ENCODE results near the gene A3GALT2. TPM values are rescaled to one million over a fixed set of nuclear protein-coding genes. Genes with fewer than 3 reads are reported as not detected.

A3GALT2 gene
- total and polyA plus RNA-seq, 5 donors = not detected

DNA sequence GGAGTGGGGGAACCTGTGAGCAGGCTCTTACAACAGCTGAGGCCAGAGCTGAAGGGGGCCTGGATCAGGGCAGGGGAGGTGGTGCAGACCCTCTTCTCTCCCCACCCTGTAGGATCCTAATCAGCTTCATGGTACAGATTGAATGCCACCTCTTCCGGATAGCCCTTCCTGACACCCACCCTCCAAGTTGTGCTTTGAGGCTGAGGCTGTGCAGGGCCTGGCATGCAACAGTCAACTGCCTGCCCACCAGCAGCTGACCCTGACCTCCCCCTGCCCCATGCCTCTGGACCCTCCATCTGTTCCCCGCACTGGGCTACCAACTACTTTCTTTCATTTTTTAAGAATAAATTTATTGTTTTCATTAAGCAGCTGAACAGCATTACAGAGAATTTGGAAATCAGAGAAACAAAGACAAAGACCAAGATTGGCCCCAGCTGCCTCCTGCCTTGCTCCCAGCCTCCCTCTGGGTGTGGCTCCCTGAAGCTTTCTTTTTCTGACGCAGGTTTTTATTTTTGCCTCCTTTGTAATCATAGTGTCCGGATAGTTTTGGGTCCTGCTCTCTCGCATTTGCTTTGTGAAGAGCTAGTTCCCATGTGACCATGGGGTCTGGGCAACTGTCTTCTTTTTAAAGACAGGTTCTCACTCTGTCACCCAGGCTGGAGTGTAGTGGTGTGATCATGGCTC lies 51.8 kb downstream of the A3GALT2 start:
- Histone ChIP-seq H3K9me3 (ENCODE audit: control insufficient read depth, low read length) (no peaks in the 10 kb centered on the region), H3K4me1 (ENCODE audit: control insufficient read depth, insufficient read depth, low read length) (peaks cover 11% of the 10 kb centered on the region), H3K27me3 (ENCODE audit: control insufficient read depth, insufficient read depth) (no peaks in the 10 kb centered on the region), H3K4me3 (ENCODE audit: low read length) (no peak overlapping the region), H3K27ac (ENCODE audit: low read length) (peak overlapping the region; percentile 21)
- peak in 1 of 2 donors; percentile 55 for ATAC-seq
- intact Hi-C loops (cut with DNase I) = no loop called here
- 33% methylated on average over 5 of the region's 5 CpGs for WGBS
- DNase-seq = no peak

DNA sequence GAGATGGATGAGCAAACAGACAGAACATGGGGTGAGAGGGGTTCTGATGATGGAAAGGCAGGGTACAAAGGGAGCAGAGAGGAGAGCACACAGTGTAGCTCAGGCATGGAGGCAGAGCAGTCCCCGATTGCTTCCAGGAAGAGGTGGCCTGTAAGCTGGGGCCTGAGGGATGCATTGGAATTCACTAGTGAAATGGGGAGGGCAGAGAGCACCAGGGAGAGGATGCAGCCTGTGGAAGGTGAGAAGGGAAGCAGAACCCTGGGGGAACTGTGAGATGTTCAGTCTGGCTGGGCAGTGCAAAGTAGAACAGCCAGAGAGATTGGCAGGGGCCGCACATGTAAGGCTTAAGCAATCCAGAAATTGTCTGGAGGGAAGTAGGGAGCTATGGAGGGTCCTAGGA lies 52.4 kb downstream of the A3GALT2 start:
- ATAC-seq = no peak
- H3K4me1 ChIP-seq (ENCODE audit: control insufficient read depth, insufficient read depth, low read length) = peaks cover 11% of the 10 kb centered on the region
- H3K9me3 ChIP-seq (ENCODE audit: control insufficient read depth, low read length) = no peaks in the 10 kb centered on the region
- H3K27ac ChIP-seq (ENCODE audit: low read length) = no peak overlapping the region
- H3K4me3 ChIP-seq (ENCODE audit: low read length) = no peak overlapping the region
- WGBS = 73% methylated on average over 2 of the region's 2 CpGs
- no peaks in the 10 kb centered on the region for H3K27me3 ChIP-seq (ENCODE audit: control insufficient read depth, insufficient read depth)
- no peak for DNase-seq
- intact Hi-C loops (cut with DNase I) = no loop called here

DNA sequence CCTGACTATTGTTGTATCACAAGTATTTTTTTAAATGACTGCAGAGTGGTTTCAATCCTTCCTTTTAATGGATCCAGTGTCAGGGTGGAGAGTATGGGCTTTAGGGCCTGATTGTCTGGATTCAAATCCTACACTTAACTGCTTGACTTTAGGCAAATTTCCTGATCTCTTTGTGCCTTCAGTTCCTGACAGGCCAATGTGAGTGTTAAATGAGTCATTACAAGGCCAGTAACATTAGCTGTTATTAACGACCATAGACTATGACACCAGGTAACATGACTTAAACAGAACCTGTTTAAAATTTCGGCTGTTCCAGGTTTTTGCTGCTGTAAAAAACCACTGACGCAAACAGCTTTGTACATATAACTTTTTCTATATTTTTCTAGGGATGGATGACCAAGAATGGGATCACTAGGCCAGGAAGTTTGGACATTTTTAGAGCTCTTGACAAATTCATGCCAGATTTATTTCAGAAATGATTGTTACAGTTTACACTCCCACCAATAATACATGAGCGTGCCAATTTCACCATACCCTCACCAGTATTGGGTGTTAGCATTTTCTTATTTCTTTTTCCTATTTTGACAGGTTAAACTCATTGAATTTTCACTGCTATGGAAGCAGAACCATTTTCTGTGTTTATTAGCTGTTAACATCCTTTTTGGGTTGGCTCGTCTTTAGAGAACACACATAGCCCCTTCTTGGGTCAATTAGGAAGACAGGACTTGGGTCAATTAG lies 53.3 kb downstream of the A3GALT2 start:
- intact Hi-C loops (cut with DNase I) = no loop called here

DNA sequence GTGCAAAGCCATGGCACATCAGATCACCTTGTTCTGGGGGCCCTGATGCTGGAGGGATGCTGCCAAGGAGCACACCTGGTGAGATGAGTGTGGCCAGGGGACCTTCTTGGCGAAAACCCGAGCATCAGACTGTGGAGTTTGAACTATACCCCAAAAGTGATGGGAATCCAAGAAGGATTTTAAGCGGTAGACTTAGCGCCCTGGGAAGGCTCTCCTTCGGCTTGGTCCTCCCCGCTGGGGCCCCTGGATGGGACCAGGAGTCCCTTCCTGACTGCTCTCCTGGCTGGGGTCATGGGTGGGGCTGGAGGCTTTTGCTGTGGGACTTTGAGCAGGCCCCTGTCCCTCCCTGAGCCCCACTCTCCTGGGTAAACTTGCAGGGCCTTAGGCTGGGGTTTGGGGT lies 54.1 kb downstream of the A3GALT2 start:
- intact Hi-C loops (cut with DNase I) = no loop called here
- H3K4me3 ChIP-seq (ENCODE audit: low read length) = no peak overlapping the region
- no peaks in the 10 kb centered on the region for H3K9me3 ChIP-seq (ENCODE audit: control insufficient read depth, low read length)
- 90% methylated on average over 6 of the region's 6 CpGs for WGBS
- DNase-seq (no peak), ATAC-seq (no peak)
- H3K4me1 ChIP-seq (ENCODE audit: control insufficient read depth, insufficient read depth, low read length) = peaks cover 9% of the 10 kb centered on the region
- H3K27ac ChIP-seq (ENCODE audit: low read length) = no peak overlapping the region
- no peaks in the 10 kb centered on the region for H3K27me3 ChIP-seq (ENCODE audit: control insufficient read depth, insufficient read depth)

More for the DNA sequence above, 53.3 kb downstream of the A3GALT2 start:
- Histone ChIP-seq H3K9me3 (ENCODE audit: control insufficient read depth, low read length) (no peaks in the 10 kb centered on the region), H3K4me3 (ENCODE audit: low read length) (no peak overlapping the region), H3K4me1 (ENCODE audit: control insufficient read depth, insufficient read depth, low read length) (peaks cover 11% of the 10 kb centered on the region), H3K27me3 (ENCODE audit: control insufficient read depth, insufficient read depth) (no peaks in the 10 kb centered on the region), H3K27ac (ENCODE audit: low read length) (no peak overlapping the region)
- DNase-seq = no peak
- ATAC-seq = no peak
- 84% methylated on average over 5 of the region's 5 CpGs for WGBS

DNA sequence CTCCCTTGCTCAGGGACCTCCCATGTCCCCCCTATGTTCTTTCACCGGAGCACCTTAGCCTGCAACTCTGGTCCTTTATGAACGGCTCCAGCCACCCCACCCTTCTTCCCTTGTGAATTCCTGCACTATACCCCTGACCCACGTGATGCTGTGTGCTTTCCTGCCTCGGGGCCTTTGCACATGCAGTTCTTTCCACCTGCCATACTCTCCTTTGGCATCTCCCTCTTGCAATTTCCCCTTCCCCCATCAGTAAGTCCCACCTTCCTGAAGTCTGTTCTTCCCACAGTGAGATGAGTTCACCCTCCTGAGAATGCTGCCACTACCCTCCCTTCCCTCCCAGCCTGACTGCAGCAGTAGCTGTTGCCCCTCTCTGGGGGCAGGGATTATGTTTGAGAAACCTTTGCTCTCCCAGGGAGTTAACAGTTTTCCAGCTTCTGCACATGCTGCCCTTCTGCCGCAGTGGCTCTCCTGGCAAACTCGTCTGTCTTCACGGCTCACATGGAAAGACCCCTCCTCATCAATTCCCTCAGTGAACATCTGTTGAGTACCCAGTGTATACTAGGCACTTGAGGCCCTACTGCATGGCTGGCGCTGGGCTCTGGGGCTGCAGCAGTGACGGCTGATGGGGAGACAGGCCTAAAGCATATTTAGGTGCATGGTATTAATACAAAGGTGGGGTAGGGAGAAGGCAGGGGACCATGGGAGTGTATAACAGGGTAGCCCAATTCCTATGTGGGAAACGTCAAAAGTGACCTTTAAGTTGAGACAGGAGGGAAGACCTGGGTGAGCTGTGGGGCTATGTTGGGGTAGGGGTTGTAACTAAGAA lies 54.9 kb downstream of the A3GALT2 start:
- no peak for ATAC-seq
- no peak overlapping the region for H3K27ac ChIP-seq (ENCODE audit: low read length)
- no peaks in the 10 kb centered on the region for H3K27me3 ChIP-seq (ENCODE audit: control insufficient read depth, insufficient read depth)
- H3K4me1 ChIP-seq (ENCODE audit: control insufficient read depth, insufficient read depth, low read length) = peaks cover 14% of the 10 kb centered on the region
- no peaks in the 10 kb centered on the region for H3K9me3 ChIP-seq (ENCODE audit: control insufficient read depth, low read length)
- intact Hi-C loops (cut with DNase I) = no loop called here
- H3K4me3 ChIP-seq (ENCODE audit: low read length) = no peak overlapping the region
- no peak for DNase-seq
- WGBS = 79% methylated on average over 10 of the region's 10 CpGs

DNA sequence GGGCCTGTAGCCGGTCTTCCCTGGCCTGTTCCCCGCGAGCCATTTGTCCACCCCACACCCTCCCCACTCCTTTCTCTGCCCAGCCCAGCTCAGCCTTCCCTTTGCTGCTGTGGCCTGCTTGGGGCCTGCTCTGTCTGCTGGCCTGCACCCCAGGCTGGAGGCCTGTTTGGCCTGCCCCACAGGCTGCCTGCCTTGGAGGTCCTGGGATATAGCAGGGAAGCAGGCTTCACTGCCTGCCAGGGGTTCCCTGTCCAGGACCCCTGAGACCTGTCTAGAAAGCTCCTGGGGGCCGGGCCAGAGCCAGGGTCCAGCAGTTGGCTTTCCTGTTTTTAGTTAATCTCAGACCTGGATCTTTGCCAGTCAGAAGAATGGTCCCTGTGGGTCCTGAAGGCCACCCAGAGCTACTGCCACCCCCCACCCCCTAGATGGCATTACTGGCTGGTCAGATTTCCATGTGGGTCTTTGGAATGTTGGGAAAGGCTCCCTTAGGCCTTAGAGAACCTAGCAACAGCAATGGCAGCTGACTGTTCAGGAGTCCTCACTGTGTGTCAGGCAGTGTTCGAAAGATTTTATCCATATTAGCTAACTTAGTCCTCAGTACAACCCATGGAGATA lies 56.9 kb downstream of the A3GALT2 start:
- no peak for ATAC-seq

DNA sequence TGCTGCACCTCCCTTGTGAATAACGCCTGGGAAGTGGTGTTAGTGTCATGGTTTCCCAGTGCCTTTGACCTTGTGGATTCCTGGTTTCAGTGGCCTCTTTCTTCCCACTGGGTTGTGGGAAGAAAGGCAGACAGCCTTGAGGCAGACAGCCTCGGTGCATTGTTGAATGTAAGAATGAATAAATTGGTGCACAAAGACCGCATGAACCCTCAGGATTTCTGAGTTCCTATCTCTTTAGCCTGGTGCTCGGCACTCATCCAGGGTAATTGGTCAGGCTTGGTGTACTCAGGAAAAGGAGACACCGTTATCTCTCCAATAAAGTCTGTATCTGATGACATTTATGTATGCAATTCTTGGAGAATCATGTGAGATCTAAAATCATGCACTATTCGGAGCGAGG lies 59.6 kb downstream of the A3GALT2 start:
- ATAC-seq = no peak
- no peaks in the 10 kb centered on the region for H3K9me3 ChIP-seq (ENCODE audit: control insufficient read depth, low read length)
- intact Hi-C loops (cut with DNase I) = no loop called here
- WGBS = 37% methylated on average over 7 of the region's 7 CpGs
- DNase-seq = no peak
- no peaks in the 10 kb centered on the region for H3K27me3 ChIP-seq (ENCODE audit: control insufficient read depth, insufficient read depth)
- H3K4me3 ChIP-seq (ENCODE audit: low read length) = no peak overlapping the region
- no peak overlapping the region for H3K27ac ChIP-seq (ENCODE audit: low read length)
- peaks cover 32% of the 10 kb centered on the region for H3K4me1 ChIP-seq (ENCODE audit: control insufficient read depth, insufficient read depth, low read length)

More for the DNA sequence above, 56.9 kb downstream of the A3GALT2 start:
- DNase-seq = no peak
- intact Hi-C loops (cut with DNase I) = no loop called here
- 73% methylated on average over 5 of the region's 5 CpGs for WGBS
- peaks cover 22% of the 10 kb centered on the region for H3K4me1 ChIP-seq (ENCODE audit: control insufficient read depth, insufficient read depth, low read length)
- H3K4me3 ChIP-seq (ENCODE audit: low read length) = no peak overlapping the region
- no peak overlapping the region for H3K27ac ChIP-seq (ENCODE audit: low read length)
- no peaks in the 10 kb centered on the region for H3K27me3 ChIP-seq (ENCODE audit: control insufficient read depth, insufficient read depth)
- H3K9me3 ChIP-seq (ENCODE audit: control insufficient read depth, low read length) = no peaks in the 10 kb centered on the region

DNA sequence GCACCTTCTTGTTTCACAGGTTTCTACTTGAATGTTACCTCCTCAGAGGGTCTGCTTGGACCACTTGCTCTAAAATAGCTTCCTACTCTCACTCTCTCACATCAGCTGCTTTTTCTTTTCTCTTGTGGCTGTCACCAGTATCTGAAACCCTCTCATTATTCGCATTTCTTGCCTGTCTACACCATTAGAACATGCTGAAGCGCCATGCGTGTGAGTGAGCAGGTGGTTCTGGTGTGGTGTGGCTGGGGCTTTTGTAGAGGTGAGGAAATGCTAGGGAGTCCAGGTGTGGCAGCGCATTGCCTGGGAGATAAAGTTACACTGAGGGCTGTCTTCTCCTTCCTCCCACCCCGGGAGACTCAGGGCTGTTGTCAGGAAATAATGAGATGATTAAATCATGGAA lies 60.5 kb downstream of the A3GALT2 start:
- WGBS = 75% methylated on average over 5 of the region's 5 CpGs
- H3K27ac ChIP-seq (ENCODE audit: low read length) = no peak overlapping the region
- H3K4me1 ChIP-seq (ENCODE audit: control insufficient read depth, insufficient read depth, low read length) = peaks cover 29% of the 10 kb centered on the region
- no peaks in the 10 kb centered on the region for H3K27me3 ChIP-seq (ENCODE audit: control insufficient read depth, insufficient read depth)
- no peak for ATAC-seq
- H3K9me3 ChIP-seq (ENCODE audit: control insufficient read depth, low read length) = no peaks in the 10 kb centered on the region
- no peak for DNase-seq
- no peak overlapping the region for H3K4me3 ChIP-seq (ENCODE audit: low read length)
- intact Hi-C loops (cut with DNase I) = no loop called here

DNA sequence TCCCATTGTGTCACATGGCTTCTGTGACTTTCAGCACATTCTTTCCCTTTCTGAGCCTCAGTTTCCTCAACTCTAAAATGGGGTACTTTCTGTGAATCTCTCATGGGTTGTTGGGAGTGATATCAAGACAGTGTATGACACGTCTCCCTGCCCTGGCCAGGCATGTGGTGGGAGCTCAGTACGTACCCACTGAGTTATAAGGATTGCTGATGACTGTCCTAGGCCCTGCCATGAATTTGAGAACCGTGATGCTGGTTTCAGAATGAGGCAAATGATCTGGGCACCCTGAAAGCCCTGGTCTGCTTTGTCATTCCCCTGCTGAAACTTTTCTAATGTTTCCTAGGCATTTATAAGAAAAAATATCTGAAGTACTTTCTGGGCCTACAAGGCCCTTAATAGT lies 61.0 kb downstream of the A3GALT2 start:
- Histone ChIP-seq H3K27me3 (ENCODE audit: control insufficient read depth, insufficient read depth) (no peaks in the 10 kb centered on the region), H3K27ac (ENCODE audit: low read length) (no peak overlapping the region), H3K4me1 (ENCODE audit: control insufficient read depth, insufficient read depth, low read length) (peaks cover 29% of the 10 kb centered on the region), H3K4me3 (ENCODE audit: low read length) (no peak overlapping the region), H3K9me3 (ENCODE audit: control insufficient read depth, low read length) (no peaks in the 10 kb centered on the region)
- intact Hi-C loops (cut with DNase I) = no loop called here
- ATAC-seq = no peak
- 89% methylated on average over 3 of the region's 3 CpGs for WGBS
- DNase-seq = no peak

DNA sequence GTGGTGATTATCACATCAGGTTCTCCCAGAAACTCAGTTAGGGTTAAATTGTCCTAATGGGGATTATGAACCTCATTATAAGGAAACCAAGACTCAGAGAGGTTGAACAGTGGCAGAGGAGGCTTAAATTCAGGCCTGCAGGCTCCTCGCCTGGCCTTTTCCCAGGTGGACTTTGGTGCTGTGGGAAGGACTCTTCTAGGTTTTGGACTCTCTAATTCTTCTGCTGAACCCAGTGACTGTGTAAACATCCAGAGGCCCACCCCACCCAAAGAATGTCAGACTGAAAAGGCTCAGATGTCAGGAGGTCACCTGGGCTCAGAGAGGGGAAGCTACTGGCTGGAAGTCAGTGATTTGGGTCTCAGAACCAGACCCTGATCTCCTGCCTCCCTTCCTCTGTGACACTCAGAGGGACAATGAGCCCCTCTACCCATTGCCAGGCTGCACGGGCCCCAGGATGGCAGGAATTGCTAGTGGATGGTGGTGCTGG lies 62.1 kb downstream of the A3GALT2 start:
- Histone ChIP-seq H3K9me3 (ENCODE audit: control insufficient read depth, low read length) (no peaks in the 10 kb centered on the region), H3K27ac (ENCODE audit: low read length) (no peak overlapping the region), H3K4me3 (ENCODE audit: low read length) (no peak overlapping the region), H3K27me3 (ENCODE audit: control insufficient read depth, insufficient read depth) (no peaks in the 10 kb centered on the region), H3K4me1 (ENCODE audit: control insufficient read depth, insufficient read depth, low read length) (peaks cover 29% of the 10 kb centered on the region)
- DNase-seq (no peak), ATAC-seq (no peak)
- 80% methylated on average over 2 of the region's 2 CpGs for WGBS
- intact Hi-C loops (cut with DNase I) = no loop called here
